Lower leg skin (tissue), 3 donors: ENCODE data around the gene SDK2.

ENCODE experiments used
- CTCF ChIP-seq, 3 donors: fragments of 450-650 bp; IDR thresholded peaks; one replicate each; pipeline ENCODE4 v1.5.1; 2016; ENCODE audit warnings: antibody characterized with exemption in 3 of 3, mild to moderate bottlenecking in 3 of 3, moderate library complexity in 2 of 3
- POLR2A ChIP-seq, 2 donors: fragments of 450-650 bp; IDR thresholded peaks; one replicate each; pipeline ENCODE4 v1.6.1; 2016 to 2017; ENCODE audit warnings: antibody characterized with exemption in 2 of 2, mild to moderate bottlenecking in 1 of 2, moderate library complexity in 1 of 2

GRCh38 chr17:73575470-73576221 lies 68.6 kb downstream of the SDK2 start:
- TF ChIP-seq CTCF (IDR thresholded peaks at IDR 0.05), result no peak
- no peak for TF ChIP-seq POLR2A (IDR thresholded peaks at IDR 0.05)
